DMS 273 treated with DMSO at 0.1 percent for 48 hours (cell line): ENCODE results near the gene GPR161.
A peak's percentile ranks its signal among the peaks of the same experiment; 100 is the strongest.
"Not testable (repeated sequence)": the region's sequence is repeated elsewhere in the genome, so short reads cannot be mapped to it uniquely, and the experiment has no call there.

Source experiments
- DNase-seq: peaks from one replicate; lab custom pipeline; 2025; lab: John Stamatoyannopoulos, UW

The GPR161 gene

DNA sequence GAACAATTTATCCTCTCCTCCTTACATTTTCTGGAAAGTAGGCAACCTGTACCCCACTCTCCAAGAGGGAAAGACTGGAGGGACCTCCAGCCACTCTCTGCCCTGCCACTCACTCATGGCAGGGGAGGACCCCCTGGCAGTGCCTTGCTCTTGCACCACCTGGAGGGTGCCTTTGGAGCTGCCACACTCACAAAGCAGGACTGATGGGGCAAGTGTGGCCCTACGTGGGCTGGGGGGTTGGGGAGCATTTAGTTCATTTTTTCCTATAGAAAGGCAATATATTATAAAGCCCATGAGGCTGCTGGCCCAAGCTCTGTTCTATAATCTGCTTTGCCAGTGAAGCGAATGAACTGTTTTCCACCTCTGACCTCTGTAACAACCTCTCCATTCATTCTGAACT, 50.3 kb downstream of the GPR161 start:
- DNase-seq, result no peak

- DNase-seq, result no peak
Observed at GRCh38 chr1:168085401-168085872, 51.3 kb downstream of the GPR161 start.

- no peak for DNase-seq
Observed at GRCh38 chr1:168084396-168085231, 52.1 kb downstream of the GPR161 start.

GRCh38 chr1:168083456-168084325, 53.0 kb downstream of the GPR161 start:
- no peak for DNase-seq

GRCh38 chr1:168082008-168082876, 54.5 kb downstream of the GPR161 start:
- DNase-seq, result peak; percentile 34

- no peak for DNase-seq
Observed at GRCh38 chr1:168081373-168082007, 55.2 kb downstream of the GPR161 start.

DNA sequence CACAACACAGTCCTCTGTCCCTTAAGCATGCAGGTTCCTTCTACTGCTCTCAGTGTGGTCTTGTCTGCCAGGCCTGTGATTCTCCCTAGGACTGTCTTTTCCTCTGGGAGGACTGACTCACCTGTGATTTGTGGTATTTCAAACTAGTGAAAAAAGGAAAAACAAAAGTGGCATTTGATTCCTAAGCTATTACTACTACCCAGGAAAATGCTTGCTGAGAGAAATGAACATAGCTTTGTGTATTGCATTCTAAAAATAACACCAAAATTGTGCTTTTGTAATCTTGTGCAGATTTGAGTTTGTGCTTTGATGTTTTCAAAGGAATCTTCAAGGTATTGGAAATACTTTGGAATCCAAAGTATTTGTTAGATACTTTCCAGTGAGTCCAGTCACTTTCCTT, 57.0 kb downstream of the GPR161 start:
- no peak for DNase-seq

- no peak for DNase-seq
Observed at GRCh38 chr1:168069384-168069783, 67.3 kb downstream of the GPR161 start.

DNA sequence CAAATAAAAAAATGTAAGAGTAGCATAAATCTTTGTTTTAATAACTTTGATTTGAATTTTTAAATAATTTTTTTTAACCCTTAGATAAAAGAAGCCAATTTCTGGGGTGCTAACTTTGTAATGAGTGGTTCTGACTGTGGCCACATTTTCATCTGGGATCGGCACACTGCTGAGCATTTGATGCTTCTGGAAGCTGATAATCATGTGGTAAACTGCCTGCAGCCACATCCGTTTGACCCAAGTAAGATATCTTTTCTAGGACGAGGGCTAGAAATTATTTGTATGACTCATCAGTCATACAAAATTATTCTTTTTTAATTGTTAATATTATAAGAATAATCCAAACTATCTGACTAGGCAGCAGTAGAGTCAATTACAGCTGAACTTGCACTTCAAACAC, 71.2 kb downstream of the GPR161 start:
- no peak for DNase-seq

GRCh38 chr1:168064216-168064615, 72.5 kb downstream of the GPR161 start:
- DNase-seq, result no peak

- DNase-seq, result no peak
Observed at GRCh38 chr1:168057921-168058320, 78.8 kb downstream of the GPR161 start.

DNA sequence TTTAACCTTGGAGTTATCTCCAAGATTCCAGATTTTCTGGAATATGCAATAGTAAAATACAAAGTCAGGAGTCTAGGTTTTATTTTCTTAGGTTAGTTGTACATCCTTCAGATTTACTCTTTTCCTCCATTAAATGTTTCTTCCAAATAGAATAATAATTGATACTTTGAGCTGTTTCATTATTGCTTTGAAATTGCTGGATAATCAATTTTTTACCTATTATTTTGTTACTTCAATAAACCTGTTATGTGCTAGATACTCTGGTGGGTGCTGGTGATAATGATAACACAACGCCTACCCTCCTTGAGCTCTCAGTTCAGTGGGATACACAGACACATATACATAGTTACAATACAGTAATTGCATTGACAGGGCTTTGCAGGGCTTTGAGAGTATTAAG, 79.4 kb downstream of the GPR161 start:
- DNase-seq, result no peak

DNA sequence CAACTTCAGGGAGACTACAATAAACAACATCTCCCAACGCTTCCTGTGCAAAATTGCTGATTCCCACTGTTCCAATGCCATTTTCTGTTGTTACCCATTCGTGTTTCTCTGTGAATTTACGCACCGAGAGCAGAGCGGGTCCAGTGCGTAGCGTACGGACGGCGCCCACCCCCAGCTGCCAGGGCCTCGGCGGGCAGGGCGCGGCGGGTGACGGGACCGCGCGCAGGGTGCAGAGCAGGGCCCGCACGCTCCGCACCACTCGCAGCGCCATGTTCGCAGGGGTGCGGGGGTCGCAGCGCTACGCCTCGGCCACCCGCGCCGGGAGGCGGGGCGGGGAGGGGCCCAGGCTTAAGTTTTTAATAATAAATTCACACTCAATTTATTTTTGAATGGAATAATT, 80.6 kb downstream of the GPR161 start:
- DNase-seq, result not testable (repeated sequence)

DNA sequence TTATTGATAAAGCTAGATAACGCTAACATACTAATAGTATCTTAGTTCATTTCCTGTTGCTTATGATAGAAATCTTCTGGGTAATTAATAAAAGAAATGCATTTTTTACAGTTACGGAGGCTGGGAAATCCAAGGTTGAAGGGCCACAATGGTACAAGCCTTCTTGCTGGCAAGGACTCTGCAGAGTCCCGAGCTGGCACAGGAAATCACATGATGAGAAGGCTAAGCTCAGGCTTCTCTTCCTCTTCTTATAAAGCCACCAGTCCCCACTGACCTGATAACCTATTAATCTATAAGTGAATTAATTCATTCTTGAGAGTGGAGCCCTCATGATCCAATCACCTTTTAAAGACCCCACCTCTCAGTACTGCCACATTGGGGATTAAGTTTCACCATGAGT, 82.6 kb downstream of the GPR161 start:
- no peak for DNase-seq

GRCh38 chr1:168053681-168054080, 83.0 kb downstream of the GPR161 start:
- DNase-seq, result no peak

- no peak for DNase-seq
Observed at GRCh38 chr1:168050880-168051279, 85.8 kb downstream of the GPR161 start.

DNA sequence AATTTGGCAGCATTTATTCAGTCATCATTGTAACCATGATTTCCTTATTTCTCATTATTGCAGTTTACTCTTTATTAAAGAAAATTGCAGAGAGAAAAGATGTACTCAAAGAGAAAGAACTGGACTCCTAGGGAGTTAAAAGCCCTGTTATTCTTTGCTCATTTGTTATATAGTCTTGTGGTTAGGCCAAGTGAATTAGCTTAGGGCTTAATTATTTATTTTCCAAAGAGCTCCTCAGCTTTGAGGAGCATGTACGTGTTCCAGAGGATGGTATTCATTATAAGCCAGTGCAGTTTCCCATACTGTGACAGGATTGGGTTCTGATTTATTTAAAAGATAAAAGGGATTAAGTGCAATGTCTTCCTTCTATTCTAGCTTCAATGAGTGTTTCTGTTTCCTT, 86.4 kb downstream of the GPR161 start:
- DNase-seq, result no peak

DNA sequence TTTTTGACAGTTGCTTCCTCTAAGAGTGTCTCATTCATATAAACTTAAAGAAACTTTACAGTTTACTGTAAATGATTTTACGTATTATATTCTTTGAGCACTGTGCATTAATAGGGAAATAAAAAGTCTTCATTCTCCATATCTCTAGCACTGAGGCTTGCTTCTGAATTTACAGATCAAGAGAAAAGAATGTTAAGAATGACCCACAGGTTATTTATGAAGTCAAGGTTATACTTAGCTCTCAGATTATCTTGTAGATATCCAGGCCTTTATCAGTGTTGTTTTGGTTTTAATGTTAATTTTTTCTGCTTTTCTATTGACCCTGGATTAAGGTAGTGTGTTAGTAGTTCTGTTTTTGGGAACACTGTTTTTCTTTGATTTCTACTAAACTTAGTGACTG, 91.4 kb downstream of the GPR161 start:
- no peak for DNase-seq

DNA sequence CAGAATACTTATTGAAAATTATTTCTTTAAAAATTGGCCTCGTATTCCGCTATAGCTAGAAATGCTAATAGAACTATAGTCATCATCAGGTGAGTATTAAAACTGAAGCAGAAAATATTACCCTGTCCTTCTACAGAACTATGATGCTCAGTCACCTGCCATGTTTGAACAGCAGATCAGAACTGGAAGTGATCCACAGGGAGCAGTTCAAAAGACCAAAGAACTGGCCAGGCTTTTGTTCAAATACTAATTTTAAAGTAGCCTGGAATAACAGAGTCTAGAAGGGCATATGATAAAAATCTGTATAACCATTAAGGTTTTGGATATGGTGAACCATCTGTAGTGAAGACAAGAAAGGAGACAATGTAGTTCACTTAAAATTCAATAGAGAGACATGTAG, 94.4 kb downstream of the GPR161 start:
- no peak for DNase-seq

- no peak for DNase-seq
Observed at GRCh38 chr1:168035345-168035744, 101.4 kb downstream of the GPR161 start.

DNA sequence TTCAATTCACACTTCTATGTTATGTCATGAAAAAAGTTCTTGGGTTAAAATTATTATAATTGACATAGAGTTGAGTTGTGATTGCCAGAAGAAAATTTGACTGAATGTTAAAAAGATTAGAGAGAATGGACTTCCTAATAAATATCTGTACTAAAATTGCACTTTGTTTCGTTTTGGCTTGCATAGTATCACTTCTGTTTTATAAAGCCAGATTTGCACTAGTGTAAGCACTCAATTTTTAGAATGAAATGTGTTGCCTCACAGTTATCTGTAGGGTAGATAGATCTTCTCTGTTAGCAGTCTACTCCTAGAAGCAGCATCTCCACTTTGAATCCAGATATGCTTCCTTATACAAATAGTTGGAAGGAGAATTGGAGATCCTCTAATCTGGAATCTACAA, 104.7 kb downstream of the GPR161 start:
- no peak for DNase-seq

- no peak for DNase-seq
Observed at GRCh38 chr1:168031627-168032026, 105.1 kb downstream of the GPR161 start.
